GM04503 (cell line): ENCODE measurements around the gene BANP.
"Not testable (repeated sequence)": the region's sequence is repeated elsewhere in the genome, so short reads cannot be mapped to it uniquely, and the experiment has no call there.

Experiments used
- DNase-seq: peaks from one replicate; pipeline ENCODE4 v3.0.0-alpha.2; 2012; ENCODE audit warnings: low read depth

BANP gene

GRCh38 chr16:88033003-88033740 is 81.9 kb downstream of the BANP start:
- DNase-seq = not testable (repeated sequence)

GRCh38 chr16:88034770-88035169 is 83.5 kb downstream of the BANP start:
- no peak for DNase-seq

- DNase-seq = no peak
Measured at GRCh38 chr16:88035292-88035691, 84.1 kb downstream of the BANP start.

GRCh38 chr16:88035884-88036639 is 84.8 kb downstream of the BANP start:
- DNase-seq = not testable (repeated sequence)

- not testable (repeated sequence) for DNase-seq
Measured at GRCh38 chr16:88036640-88036996, 85.4 kb downstream of the BANP start.

GRCh38 chr16:88037359-88037758 is 86.1 kb downstream of the BANP start:
- DNase-seq = not testable (repeated sequence)

GRCh38 chr16:88037876-88038525 is 86.8 kb downstream of the BANP start:
- DNase-seq = not testable (repeated sequence)

GRCh38 chr16:88038526-88038908 is 87.3 kb downstream of the BANP start:
- DNase-seq = not testable (repeated sequence)

GRCh38 chr16:88039591-88039990 is 88.4 kb downstream of the BANP start:
- no peak for DNase-seq

GRCh38 chr16:88040196-88040876 is 89.1 kb downstream of the BANP start:
- DNase-seq = not testable (repeated sequence)

GRCh38 chr16:88040877-88041244 is 89.6 kb downstream of the BANP start:
- DNase-seq = not testable (repeated sequence)

GRCh38 chr16:88041506-88041905 is 90.3 kb downstream of the BANP start:
- not testable (repeated sequence) for DNase-seq

- not testable (repeated sequence) for DNase-seq
Measured at GRCh38 chr16:88041986-88042562, 90.8 kb downstream of the BANP start.

- DNase-seq = not testable (repeated sequence)
Measured at GRCh38 chr16:88043208-88043910, 92.1 kb downstream of the BANP start.

- DNase-seq = not testable (repeated sequence)
Measured at GRCh38 chr16:88044121-88044581, 92.9 kb downstream of the BANP start.

GRCh38 chr16:88045361-88045760 is 94.1 kb downstream of the BANP start:
- DNase-seq = not testable (repeated sequence)

- no peak for DNase-seq
Measured at GRCh38 chr16:88045820-88046303, 94.6 kb downstream of the BANP start.

- DNase-seq = no peak
Measured at GRCh38 chr16:88047462-88047861, 96.2 kb downstream of the BANP start.

- no peak for DNase-seq
Measured at GRCh38 chr16:88048985-88049384, 97.8 kb downstream of the BANP start.

- DNase-seq = no peak
Measured at GRCh38 chr16:88049561-88050545, 98.6 kb downstream of the BANP start.
